K562 (cell line): ENCODE measurements around the gene TFAP2A. TPM values are rescaled to one million over a fixed set of nuclear protein-coding genes. Genes with fewer than 3 reads are reported as not detected.

Experiments
- BACH1 ChIP-seq: fragments of 200-800 bp; sonication (Bioruptor generic); IDR thresholded peaks from 2 replicates; pipeline ENCODE4 v1.6.1; 2016; ENCODE audit warnings: missing genetic modification characterization, missing compliant biosample characterization
- BRD9 ChIP-seq: fragments of 450-650 bp; IDR thresholded peaks from 2 replicates; pipeline ENCODE4 v1.6.1; 2018; ENCODE audit warnings: low read depth; ENCODE audit not compliant: partially characterized antibody
- C11orf30 ChIP-seq: fragments of 450-650 bp; IDR thresholded peaks from 2 replicates; pipeline ENCODE4 v1.6.1; 2016; ENCODE audit warnings: low read depth, mild to moderate bottlenecking
- CTBP1 ChIP-seq: fragments of 450-650 bp; IDR thresholded peaks from 2 replicates; pipeline ENCODE4 v1.6.1; 2016; ENCODE audit warnings: borderline replicate concordance
- E2F6 ChIP-seq, 2 experiments: IDR thresholded peaks; 2 replicates each; pipeline ENCODE4 v1.6.1; 2011; ENCODE audit warnings: borderline replicate concordance in 1 of 2, control low read depth in 1 of 2, low read depth in 1 of 2, low read length in 1 of 2, mild to moderate bottlenecking in 1 of 2, mixed read lengths in 1 of 2, moderate library complexity in 1 of 2; ENCODE audit not compliant: insufficient read depth in 1 of 2, insufficient read length in 1 of 2, poor library complexity in 1 of 2, severe bottlenecking in 1 of 2; ENCODE audit errors: extremely low read depth in 1 of 2
- MEIS2 ChIP-seq: fragments of 450-650 bp; IDR thresholded peaks from 2 replicates; pipeline ENCODE4 v1.6.1; 2014; ENCODE audit warnings: mild to moderate bottlenecking; ENCODE audit not compliant: partially characterized antibody
- MYBL2 ChIP-seq, 2 experiments: fragments of 450-650 bp in 1 of 2; sonication (generic) in 1 of 2; formaldehyde crosslinking in 1 of 2; IDR thresholded peaks; 2 replicates each; pipeline versions ENCODE4 v1.6.1 to v1.8.1; 2017 to 2022; ENCODE audit warnings: borderline replicate concordance in 1 of 2, inconsistent platforms in 1 of 2, low read depth in 1 of 2, mild to moderate bottlenecking in 1 of 2, missing genetic modification reagents in 1 of 2, moderate library complexity in 1 of 2
- POLR2G ChIP-seq: fragments of 200-400 bp; formaldehyde crosslinking; IDR thresholded peaks from 2 replicates; pipeline ENCODE4 v1.6.1; 2017; ENCODE audit warnings: low read depth, mild to moderate bottlenecking, antibody characterized with exemption, low read length, moderate library complexity
- RBFOX2 ChIP-seq: fragments of 200-400 bp; formaldehyde crosslinking; IDR thresholded peaks from 2 replicates; pipeline ENCODE4 v1.6.1; 2017; ENCODE audit warnings: low read depth, mild to moderate bottlenecking, low read length, moderate library complexity
- RBM22 ChIP-seq: fragments of 200-400 bp; formaldehyde crosslinking; IDR thresholded peaks from 2 replicates; pipeline ENCODE4 v1.6.1; 2018; ENCODE audit warnings: low read length, low read depth; ENCODE audit not compliant: poor library complexity, severe bottlenecking
- SFPQ ChIP-seq: fragments of 200-400 bp; formaldehyde crosslinking; IDR thresholded peaks from 2 replicates; pipeline ENCODE4 v1.6.1; 2017; ENCODE audit warnings: mild to moderate bottlenecking, low read depth, low read length, moderate library complexity
- ZBTB8A ChIP-seq: fragments of 450-650 bp; IDR thresholded peaks from 2 replicates; pipeline ENCODE4 v1.6.1; 2018; ENCODE audit warnings: mild to moderate bottlenecking, moderate library complexity; ENCODE audit not compliant: partially characterized antibody
- ZNF175 ChIP-seq: fragments of 200-800 bp; sonication (Bioruptor generic); IDR thresholded peaks from 2 replicates; pipeline ENCODE4 v1.6.1; 2016; ENCODE audit warnings: low read depth, mild to moderate bottlenecking, missing genetic modification characterization, missing compliant biosample characterization
- ZNF785 ChIP-seq: fragments of 250-450 bp; sonication (Bioruptor Pico); IDR thresholded peaks from 2 replicates; pipeline ENCODE4 v1.4.0; 2020; ENCODE audit warnings: mild to moderate bottlenecking
- polyA plus RNA-seq, 8 experiments: library from polyadenylated mRNA; depleted of rRNA in 4 of 8; stranded (reverse) in 5 of 8; unstranded in 3 of 8; fragments of >200 nt; fragmentation: Nextera tagmentation in 2 of 8; fragmentation: Illumina TruSeq in 1 of 8; extraction: Ambion mirVana in 2 of 8; extraction: Trizol in 1 of 8; gene quantifications; 2 replicates each; pipeline versions ENCODE4 v1.2.1 to v1.2.3, GENCODE V29; 2011 to 2014; ENCODE audit warnings: inconsistent platforms in 1 of 8, missing spikeins in 1 of 8
- total RNA-seq, 7 experiments: library from RNA; depleted of rRNA in 6 of 7; stranded (reverse); fragments of >200 nt in 6 of 7; fragmentation: Illumina TruSeq in 2 of 7; extraction: Trizol in 2 of 7; gene quantifications; 2 replicates each; pipeline versions ENCODE4 v1.2.1 to v1.2.3, GENCODE V29; 2011 to 2021; ENCODE audit warnings: low replicate concordance in 1 of 7
- TF ChIP-seq, protein P1 (sequence below): fragments of 450-650 bp; IDR thresholded peaks from 2 replicates; pipeline ENCODE4 v1.6.1; 2017; ENCODE audit warnings: antibody characterized with exemption, mild to moderate bottlenecking

The TFAP2A gene
- total and polyA plus RNA-seq, 9 of the 15 experiments (the other 6 are each of a cell fraction or from before 2014, with no cell fraction given): 0.14 to 0.53 (median 0.19) TPM; not detected in 1

- peak; percentile 59; the same call in 1 of the 2 replicates for TF ChIP-seq ZNF175 (CRISPR knock-in tag)
- TF ChIP-seq RBFOX2: peak; percentile 53; the same call in 1 of the 2 replicates
- 0 out of 2 replicates have a peak, but pooled peaks have one; percentile 36 for TF ChIP-seq CTBP1
- peak; percentile 44 for TF ChIP-seq BRD9
- TF ChIP-seq POLR2G: 0 out of 2 replicates have a peak, but pooled peaks have one; percentile 19
- 0 out of 2 replicates have a peak, but pooled peaks have one; percentile 9 for TF ChIP-seq C11orf30
- TF ChIP-seq E2F6 (IDR thresholded peaks at IDR 0.05; ENCODE audit: borderline replicate concordance in 1 of 2, extremely low read depth in 1 of 2, insufficient read depth in 1 of 2, insufficient read length in 1 of 2, low read depth in 1 of 2, low read length in 1 of 2, poor library complexity in 1 of 2, severe bottlenecking in 1 of 2): no peak
- TF ChIP-seq BACH1: 0 out of 2 replicates have a peak, but pooled peaks have one; percentile 19
- TF ChIP-seq RBM22: no peak
- peak; percentile 66 for TF ChIP-seq MEIS2
- TF ChIP-seq, protein P1, sequence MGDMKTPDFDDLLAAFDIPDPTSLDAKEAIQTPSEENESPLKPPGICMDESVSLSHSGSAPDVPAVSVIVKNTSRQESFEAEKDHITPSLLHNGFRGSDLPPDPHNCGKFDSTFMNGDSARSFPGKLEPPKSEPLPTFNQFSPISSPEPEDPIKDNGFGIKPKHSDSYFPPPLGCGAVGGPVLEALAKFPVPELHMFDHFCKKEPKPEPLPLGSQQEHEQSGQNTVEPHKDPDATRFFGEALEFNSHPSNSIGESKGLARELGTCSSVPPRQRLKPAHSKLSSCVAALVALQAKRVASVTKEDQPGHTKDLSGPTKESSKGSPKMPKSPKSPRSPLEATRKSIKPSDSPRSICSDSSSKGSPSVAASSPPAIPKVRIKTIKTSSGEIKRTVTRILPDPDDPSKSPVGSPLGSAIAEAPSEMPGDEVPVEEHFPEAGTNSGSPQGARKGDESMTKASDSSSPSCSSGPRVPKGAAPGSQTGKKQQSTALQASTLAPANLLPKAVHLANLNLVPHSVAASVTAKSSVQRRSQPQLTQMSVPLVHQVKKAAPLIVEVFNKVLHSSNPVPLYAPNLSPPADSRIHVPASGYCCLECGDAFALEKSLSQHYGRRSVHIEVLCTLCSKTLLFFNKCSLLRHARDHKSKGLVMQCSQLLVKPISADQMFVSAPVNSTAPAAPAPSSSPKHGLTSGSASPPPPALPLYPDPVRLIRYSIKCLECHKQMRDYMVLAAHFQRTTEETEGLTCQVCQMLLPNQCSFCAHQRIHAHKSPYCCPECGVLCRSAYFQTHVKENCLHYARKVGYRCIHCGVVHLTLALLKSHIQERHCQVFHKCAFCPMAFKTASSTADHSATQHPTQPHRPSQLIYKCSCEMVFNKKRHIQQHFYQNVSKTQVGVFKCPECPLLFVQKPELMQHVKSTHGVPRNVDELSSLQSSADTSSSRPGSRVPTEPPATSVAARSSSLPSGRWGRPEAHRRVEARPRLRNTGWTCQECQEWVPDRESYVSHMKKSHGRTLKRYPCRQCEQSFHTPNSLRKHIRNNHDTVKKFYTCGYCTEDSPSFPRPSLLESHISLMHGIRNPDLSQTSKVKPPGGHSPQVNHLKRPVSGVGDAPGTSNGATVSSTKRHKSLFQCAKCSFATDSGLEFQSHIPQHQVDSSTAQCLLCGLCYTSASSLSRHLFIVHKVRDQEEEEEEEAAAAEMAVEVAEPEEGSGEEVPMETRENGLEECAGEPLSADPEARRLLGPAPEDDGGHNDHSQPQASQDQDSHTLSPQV: no peak
- TF ChIP-seq ZNF785: no peak
- no peak for TF ChIP-seq ZBTB8A
- TF ChIP-seq SFPQ: no peak
- peak; percentile 14; the same call in 1 of the 2 replicates for TF ChIP-seq MYBL2 (IDR thresholded peaks at IDR 0.05; ENCODE audit: low read depth)
- TF ChIP-seq MYBL2 (CRISPR knock-in tag; IDR thresholded peaks at IDR 0.05; ENCODE audit: borderline replicate concordance): no peak
Measured at GRCh38 chr6:10429638-10430427, 15.0 kb upstream of the TFAP2A start (continued).
